ENCODE measurements around the gene MTAP.

Gene MTAP

DNA sequence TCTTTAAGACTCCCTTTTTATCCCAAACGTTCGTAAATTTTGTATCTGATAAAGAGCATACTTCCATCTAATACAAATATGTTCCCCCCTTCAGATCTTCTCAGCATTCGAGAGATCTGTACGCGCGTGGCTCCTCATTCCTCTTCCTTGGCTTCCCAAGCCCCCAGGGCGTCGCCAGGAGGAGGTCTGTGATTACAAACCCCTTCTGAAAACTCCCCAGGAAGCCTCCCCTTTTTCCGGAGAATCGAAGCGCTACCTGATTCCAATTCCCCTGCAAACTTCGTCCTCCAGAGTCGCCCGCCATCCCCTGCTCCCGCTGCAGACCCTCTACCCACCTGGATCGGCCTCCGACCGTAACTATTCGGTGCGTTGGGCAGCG, 171.9 kb downstream of the MTAP start:
- no peak for DNase-seq

DNA sequence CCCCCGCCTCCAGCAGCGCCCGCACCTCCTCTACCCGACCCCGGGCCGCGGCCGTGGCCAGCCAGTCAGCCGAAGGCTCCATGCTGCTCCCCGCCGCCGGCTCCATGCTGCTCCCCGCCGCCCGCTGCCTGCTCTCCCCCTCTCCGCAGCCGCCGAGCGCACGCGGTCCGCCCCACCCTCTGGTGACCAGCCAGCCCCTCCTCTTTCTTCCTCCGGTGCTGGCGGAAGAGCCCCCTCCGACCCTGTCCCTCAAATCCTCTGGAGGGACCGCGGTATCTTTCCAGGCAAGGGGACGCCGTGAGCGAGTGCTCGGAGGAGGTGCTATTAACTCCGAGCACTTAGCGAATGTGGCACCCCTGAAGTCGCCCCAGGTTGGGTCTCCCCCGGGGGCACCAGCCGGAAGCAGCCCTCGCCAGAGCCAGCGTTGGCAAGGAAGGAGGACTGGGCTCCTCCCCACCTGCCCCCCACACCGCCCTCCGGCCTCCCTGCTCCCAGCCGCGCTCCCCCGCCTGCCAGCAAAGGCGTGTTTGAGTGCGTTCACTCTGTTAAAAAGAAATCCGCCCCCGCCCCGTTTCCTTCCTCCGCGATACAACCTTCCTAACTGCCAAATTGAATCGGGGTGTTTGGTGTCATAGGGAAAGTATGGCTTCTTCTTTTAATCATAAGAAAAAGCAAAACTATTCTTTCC, 172.4 kb downstream of the MTAP start:
- peak; percentile 74 for DNase-seq

DNA sequence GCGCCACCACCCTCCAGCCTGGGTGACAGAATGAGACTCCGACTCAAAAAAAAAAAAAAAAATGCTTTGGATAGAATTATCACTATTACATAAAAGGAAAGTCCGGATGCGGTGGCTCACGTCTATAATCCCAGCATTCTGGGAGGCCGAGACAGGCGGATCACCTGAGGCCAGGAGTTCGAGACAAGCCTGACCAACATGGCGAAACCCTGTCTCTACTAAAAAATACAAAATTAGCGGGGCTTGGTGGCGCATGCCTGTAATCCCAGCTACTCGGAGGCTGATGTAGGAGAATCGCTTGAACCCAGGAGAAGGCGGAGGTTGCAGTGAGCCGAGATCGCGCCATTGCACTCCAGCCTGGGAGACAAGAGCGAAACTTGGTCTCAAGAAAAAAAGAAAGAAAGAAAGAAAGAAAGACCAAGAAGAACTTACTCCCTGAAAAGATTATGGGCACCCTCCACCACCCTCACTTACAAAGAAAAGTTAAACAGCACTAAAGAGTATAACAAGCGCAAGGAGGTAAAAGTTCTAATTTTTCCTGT, 174.0 kb downstream of the MTAP start:
- no peak for DNase-seq

DNA sequence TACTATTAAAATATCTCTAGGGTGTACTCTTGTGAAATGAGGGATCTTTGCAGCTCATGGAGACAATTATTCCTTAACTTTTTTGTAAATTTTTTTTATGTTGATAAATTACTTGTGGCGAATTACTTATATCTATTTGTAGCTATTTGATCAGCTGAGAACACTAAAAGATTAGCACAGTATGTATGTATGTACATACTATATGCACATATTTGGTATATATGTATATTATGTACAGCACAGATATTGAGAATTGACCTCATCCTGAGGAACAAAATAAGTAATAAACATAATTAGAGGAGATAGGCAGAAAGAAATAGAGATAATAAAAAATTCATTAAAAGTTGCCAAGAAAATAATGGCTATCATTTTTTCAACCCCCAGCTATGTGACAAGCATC, 180.0 kb downstream of the MTAP start:
- DNase-seq, result no peak

DNA sequence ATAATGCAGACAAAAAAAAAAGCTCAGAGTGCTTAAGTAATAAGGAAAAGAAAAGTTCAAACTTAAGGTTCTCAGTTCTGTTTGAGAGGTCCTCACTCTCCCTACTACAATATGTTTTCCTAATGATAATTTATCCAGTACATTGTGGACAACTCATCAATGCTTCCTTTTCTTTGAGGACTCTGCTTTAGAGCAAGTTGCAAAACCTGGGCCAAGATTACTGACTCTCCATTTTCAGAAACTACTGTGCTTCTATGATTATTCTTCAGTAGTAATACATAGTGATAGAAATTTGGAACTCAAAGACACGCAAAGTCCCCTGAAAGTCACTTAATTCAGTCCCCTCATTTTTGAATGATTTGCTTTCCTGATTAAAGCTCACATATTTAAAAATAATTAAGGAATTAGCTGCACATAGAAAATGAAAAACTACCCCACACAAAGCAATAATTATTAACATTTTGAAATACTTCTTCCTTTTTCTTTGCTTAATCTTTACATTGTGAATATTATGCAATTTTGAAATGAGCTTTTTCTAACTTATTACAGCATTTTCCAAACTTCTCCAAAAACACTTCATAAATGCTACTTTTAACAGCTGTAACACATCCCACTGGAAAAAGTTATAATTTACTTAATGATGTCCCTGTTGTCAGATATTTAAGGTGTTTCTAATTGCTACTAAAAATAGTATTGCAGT, 180.6 kb downstream of the MTAP start:
- DNase-seq, result no peak

DNA sequence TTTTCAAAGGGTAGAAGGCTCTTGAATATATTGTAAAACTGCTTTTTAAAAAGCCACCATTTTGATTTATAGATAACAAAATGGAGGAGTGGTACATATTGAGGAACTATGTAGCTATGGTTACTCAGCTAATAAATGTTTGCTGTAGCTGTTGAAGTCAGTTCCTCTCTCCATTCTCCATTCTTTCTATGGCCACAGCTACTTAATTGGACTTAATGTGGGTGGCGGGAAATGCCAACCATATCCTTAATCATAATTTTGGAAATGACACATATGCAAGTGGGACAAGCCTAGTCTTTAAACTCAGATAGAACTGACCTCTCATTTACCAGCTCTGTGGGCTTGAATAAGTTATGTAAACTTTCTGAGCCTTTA, 181.1 kb downstream of the MTAP start:
- no peak for DNase-seq

DNA sequence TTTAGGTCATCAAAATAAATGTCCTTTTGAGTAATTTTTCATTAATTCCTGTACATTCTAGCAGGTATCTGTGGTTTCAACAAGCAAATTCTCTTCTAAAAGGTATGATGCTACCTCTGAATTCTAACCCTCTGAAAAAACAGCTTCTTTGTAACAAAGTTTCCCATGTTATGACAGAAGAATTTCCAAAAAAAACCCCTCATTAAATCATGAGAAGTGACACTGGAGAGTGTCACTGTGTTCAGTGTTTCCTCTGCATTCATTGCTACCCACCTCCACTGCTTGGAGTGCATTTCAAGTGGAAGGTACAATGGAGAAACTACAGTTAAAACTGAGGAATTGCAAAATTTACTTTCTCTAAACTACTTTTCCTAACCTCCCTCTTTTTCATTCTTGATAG, 181.7 kb downstream of the MTAP start:
- no peak for DNase-seq

DNA sequence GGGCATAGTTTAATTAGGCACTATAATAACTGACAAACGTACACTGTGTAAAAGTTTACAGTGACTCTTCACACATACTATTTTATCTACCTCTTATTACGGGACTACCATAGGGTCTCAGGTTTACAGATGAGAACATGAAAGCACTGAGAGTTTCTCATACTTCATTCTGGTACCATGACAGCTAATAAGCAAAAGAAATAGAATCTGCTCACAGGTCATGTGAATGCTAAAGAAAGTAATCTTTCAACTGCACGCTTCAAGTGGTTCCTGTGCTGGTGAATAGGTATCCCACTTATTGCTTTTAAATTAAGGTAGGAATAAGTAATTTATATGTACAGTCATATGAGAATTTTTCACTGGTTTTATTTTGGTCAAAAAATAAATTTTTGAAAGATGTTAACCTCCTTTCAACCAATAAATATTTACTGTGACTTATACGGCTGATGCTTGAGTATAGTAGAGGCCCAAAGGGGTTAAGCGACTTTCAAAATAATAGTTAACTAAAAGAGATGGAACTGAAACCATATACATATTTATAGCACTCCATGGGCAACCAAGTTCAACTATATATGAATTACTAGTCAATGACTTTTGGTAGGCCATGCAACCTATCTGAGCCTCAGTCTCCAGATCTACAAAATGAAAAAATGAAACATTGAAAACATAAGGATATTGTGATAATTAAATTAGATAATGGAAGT, 183.7 kb downstream of the MTAP start:
- DNase-seq, result no peak

Measured in NCI-H510A treated with DMSO at 0.1 percent for 48 hours (cell line).